Liver (tissue), 9 donors: ENCODE data around the gene FYB1. TPM values are rescaled to one million over a fixed set of nuclear protein-coding genes. Genes with fewer than 3 reads are reported as not detected.
"Not testable (repeated sequence)": the region's sequence is repeated elsewhere in the genome, so short reads cannot be mapped to it uniquely, and the experiment has no call there.

Source experiments
- DNase-seq: peaks from one replicate; pipeline ENCODE4 v3.0.0-alpha.2; 2017; ENCODE audit warnings: low spot score
- H3K27ac ChIP-seq, 2 donors: one replicate each; pipeline ENCODE4 v1.7.0; 2013; ENCODE audit warnings: inconsistent platforms in 2 of 2, low read length in 2 of 2, control low read depth in 1 of 2, low read depth in 1 of 2, mild to moderate bottlenecking in 1 of 2
- H3K27me3 ChIP-seq, 4 donors: one replicate each; pipeline versions ENCODE4 v1.6.1 to v1.7.0; 2013; ENCODE audit warnings: low read length in 3 of 4, inconsistent platforms in 1 of 4, mild to moderate bottlenecking in 1 of 4, moderate library complexity in 1 of 4; ENCODE audit not compliant: control insufficient read depth in 4 of 4, insufficient read depth in 4 of 4
- H3K36me3 ChIP-seq, 4 donors: one replicate each; pipeline versions ENCODE4 v1.6.1 to v1.7.0; 2013; ENCODE audit warnings: low read length in 3 of 4, mild to moderate bottlenecking in 3 of 4, low read depth in 1 of 4, moderate library complexity in 1 of 4; ENCODE audit not compliant: control insufficient read depth in 4 of 4, insufficient read depth in 3 of 4
- H3K4me1 ChIP-seq, 4 donors: one replicate each; pipeline versions ENCODE4 v1.6.1 to v1.7.0; 2013; ENCODE audit warnings: low read length in 3 of 4, mild to moderate bottlenecking in 3 of 4, moderate library complexity in 1 of 4; ENCODE audit not compliant: control insufficient read depth in 4 of 4, insufficient read depth in 4 of 4
- H3K4me3 ChIP-seq, 3 donors: one replicate each; pipeline versions ENCODE4 v1.6.1 to v1.7.0; 2013; ENCODE audit warnings: low read length in 3 of 3, control low read depth in 1 of 3, low read depth in 1 of 3, mild to moderate bottlenecking in 1 of 3
- H3K9ac ChIP-seq, 2 donors: one replicate each; pipeline ENCODE4 v1.7.0; 2013; ENCODE audit warnings: low read length in 2 of 2, mild to moderate bottlenecking in 2 of 2, moderate library complexity in 2 of 2, control low read depth in 1 of 2, low read depth in 1 of 2
- H3K9me3 ChIP-seq, 4 donors: one replicate each; pipeline versions ENCODE4 v1.6.1 to v1.7.0; 2013; ENCODE audit warnings: low read length in 3 of 4; ENCODE audit not compliant: control insufficient read depth in 4 of 4
- ATF3 ChIP-seq: IDR thresholded peaks from 2 replicates; pipeline ENCODE4 v1.6.1; 2016; ENCODE audit warnings: antibody characterized with exemption
- CTCF ChIP-seq: fragments of 150-350 bp; IDR thresholded peaks from 2 replicates; pipeline ENCODE4 v1.5.1; 2017; ENCODE audit warnings: improper control_type of control experiment, low read depth, low read length; ENCODE audit not compliant: missing input control
- EGR1 ChIP-seq, 2 donors: IDR thresholded peaks; 2 replicates each; pipeline ENCODE4 v1.6.1; 2016 to 2018; ENCODE audit warnings: antibody characterized with exemption in 2 of 2, low read depth in 2 of 2
- HNF4A ChIP-seq, 2 donors: conservative IDR thresholded peaks; 2 replicates each; pipeline ENCODE4 v1.6.1; 2016; ENCODE audit warnings: antibody characterized with exemption in 2 of 2, mild to moderate bottlenecking in 2 of 2
- HNF4G ChIP-seq: IDR thresholded peaks from 2 replicates; pipeline ENCODE4 v1.6.1; 2016; ENCODE audit warnings: antibody characterized with exemption
- JUND ChIP-seq, 2 donors: IDR thresholded peaks; 2 replicates each; pipeline ENCODE4 v1.6.1; 2016; ENCODE audit warnings: antibody characterized with exemption in 2 of 2
- MAX ChIP-seq: IDR thresholded peaks from 2 replicates; pipeline ENCODE4 v1.6.1; 2016; ENCODE audit warnings: antibody characterized with exemption
- NR2F2 ChIP-seq: IDR thresholded peaks from 2 replicates; pipeline ENCODE4 v1.6.1; 2016; ENCODE audit warnings: antibody characterized with exemption
- RAD21 ChIP-seq, 2 donors: IDR thresholded peaks; 2 replicates each; pipeline ENCODE4 v1.6.1; 2016; ENCODE audit warnings: antibody characterized with exemption in 2 of 2, mild to moderate bottlenecking in 2 of 2
- REST ChIP-seq: IDR thresholded peaks from 2 replicates; pipeline ENCODE4 v1.6.1; 2016; ENCODE audit warnings: antibody characterized with exemption, mild to moderate bottlenecking
- TAF1 ChIP-seq: conservative IDR thresholded peaks from 2 replicates; pipeline ENCODE4 v1.6.1; 2016; ENCODE audit warnings: antibody characterized with exemption, mild to moderate bottlenecking
- YY1 ChIP-seq: IDR thresholded peaks from 2 replicates; pipeline ENCODE4 v1.6.1; 2016; ENCODE audit warnings: antibody characterized with exemption, mild to moderate bottlenecking
- ZBTB33 ChIP-seq: IDR thresholded peaks from 2 replicates; pipeline ENCODE4 v1.6.1; 2016; ENCODE audit warnings: antibody characterized with exemption
- WGBS: extraction: QIAGEN DNeasy Blood & Tissue Kit; methylation state at CpG from one replicate; pipeline ENCODE4 v1.1.7; 2013; 5-methylcytosine and 5-hydroxymethylcytosine counted together
- polyA plus RNA-seq, 2 donors: library from polyadenylated mRNA; stranded (reverse) in 1 of 2; unstranded in 1 of 2; fragments of 200-250 nt in 1 of 2; fragments of >200 nt in 1 of 2; fragmentation: Nextera tagmentation in 1 of 2; extraction: Ambion mirVana in 1 of 2; gene quantifications; one replicate each; pipeline versions ENCODE4 v1.2.1 to v1.2.3, GENCODE V29; 2013 to 2015
- total RNA-seq, 2 donors: library from RNA; depleted of rRNA; stranded (reverse); fragments of >200 nt; gene quantifications; one replicate each; pipeline ENCODE4 v1.2.3, GENCODE V29; 2014
- donor health status: healthy.
- donor health status: healthy.
- donor health status: healthy.
- donor health status: healthy.
- donor health status: healthy.

Gene FYB1
- total and polyA plus RNA-seq, 4 donors: 2.3 to 14.6 (median 6.9) TPM

- WGBS: 78% methylated on average over 3 of the region's 3 CpGs
- H3K4me3 ChIP-seq: no peak overlapping the region
- H3K4me1 ChIP-seq: no peaks in the 10 kb centered on the region
- TF ChIP-seq ZBTB33: no peak
- TF ChIP-seq EGR1 (IDR thresholded peaks at IDR 0.05; ENCODE audit: low read depth in 2 of 2): no peak
- TF ChIP-seq REST: no peak
- TF ChIP-seq CTCF: no peak
- no peak for TF ChIP-seq RAD21 (IDR thresholded peaks at IDR 0.05)
- no peak for TF ChIP-seq NR2F2
- TF ChIP-seq MAX: no peak
- no peak for TF ChIP-seq HNF4G
- TF ChIP-seq TAF1: no peak
- no peak for TF ChIP-seq HNF4A (conservative IDR thresholded peaks at IDR 0.05)
- no peak for TF ChIP-seq ATF3
- TF ChIP-seq JUND (IDR thresholded peaks at IDR 0.05): no peak
- TF ChIP-seq YY1: no peak
- no peak for DNase-seq
- no peaks in the 10 kb centered on the region for H3K36me3 ChIP-seq
- no peak overlapping the region for H3K9ac ChIP-seq
- no peaks in the 10 kb centered on the region for H3K9me3 ChIP-seq
- H3K27ac ChIP-seq: no peak overlapping the region
- H3K27me3 ChIP-seq: no peaks in the 10 kb centered on the region
These were observed 4.3 kb upstream of the FYB1 start for GRCh38 chr5:39223565-39224156.

- not testable (repeated sequence) for H3K4me3 ChIP-seq, H3K27ac ChIP-seq, H3K9me3 ChIP-seq, H3K9ac ChIP-seq, H3K4me1 ChIP-seq, H3K36me3 ChIP-seq, DNase-seq, H3K27me3 ChIP-seq
- WGBS: 97% methylated on average over 5 of the region's 5 CpGs
These were observed 2.3 kb upstream of the FYB1 start for GRCh38 chr5:39221671-39222070.
